GM10248 (cell line): ENCODE results near the gene GLTP.
"Not testable (repeated sequence)": the region's sequence is repeated elsewhere in the genome, so short reads cannot be mapped to it uniquely, and the experiment has no call there.

ENCODE experiments used
- CTCF ChIA-PET: fragments of 300-600 bp; sonication (Branson Sonifier 250); formaldehyde crosslinking; extraction: SDS; loops from one replicate; lab custom pipeline; 2021; ENCODE audit warnings: antibody characterized with exemption; lab: Yijun Ruan, JAX
- POLR2A ChIA-PET: fragments of 350-650 bp; sonication (Branson Sonifier 250); formaldehyde crosslinking; extraction: SDS; loops from one replicate; lab custom pipeline; 2020; ENCODE audit warnings: antibody characterized with exemption; lab: Yijun Ruan, JAX
- DNase-seq: peaks from one replicate; pipeline ENCODE4 v3.0.0; 2012; ENCODE audit errors: extremely low spot score
- CTCF ChIP-seq: IDR thresholded peaks from 2 replicates; pipeline ENCODE4 v1.5.1; 2012; ENCODE audit warnings: mild to moderate bottlenecking, low read depth; ENCODE audit errors: extremely low read depth, missing control alignments, control extremely low read depth

GLTP gene

GRCh38 chr12:109896188-109896587 is 15.8 kb upstream of the GLTP start:
- DNase-seq, result no peak
- TF ChIP-seq CTCF, result no peak
- ChIA-PET POLR2A (no interaction called here), CTCF (interaction anchor here (1.0 kb wide), 1 partner anchor 43 kb away, joined by 4 read pairs; no protein-coding TSS in a partner anchor)

- no peak for DNase-seq
- ChIA-PET CTCF (no interaction called here), POLR2A (no interaction called here)
- no peak for TF ChIP-seq CTCF
Measured at GRCh38 chr12:109894939-109895338, 14.6 kb upstream of the GLTP start.

- no peak for DNase-seq
- TF ChIP-seq CTCF, result no peak
- CTCF ChIA-PET, result interaction anchor here (1.2 kb wide), 1 partner anchor 12 kb away, joined by 4 read pairs; no protein-coding TSS in a partner anchor
- POLR2A ChIA-PET, result no interaction called here
Measured at GRCh38 chr12:109893261-109893995, 13.1 kb upstream of the GLTP start.

GRCh38 chr12:109892748-109893147 is 12.4 kb upstream of the GLTP start:
- CTCF ChIA-PET, result interaction anchor here (1.2 kb wide), 1 partner anchor 11 kb away, joined by 4 read pairs; no protein-coding TSS in a partner anchor
- POLR2A ChIA-PET, result no interaction called here
- no peak for TF ChIP-seq CTCF
- DNase-seq, result peak; percentile 53

- no peak for TF ChIP-seq CTCF
- DNase-seq, result no peak
- ChIA-PET CTCF (interaction anchor here (1.2 kb wide), 1 partner anchor 11 kb away, joined by 4 read pairs; no protein-coding TSS in a partner anchor), POLR2A (no interaction called here)
Measured at GRCh38 chr12:109892165-109892715, 11.9 kb upstream of the GLTP start.

GRCh38 chr12:109891731-109892130 is 11.4 kb upstream of the GLTP start:
- CTCF ChIA-PET, POLR2A ChIA-PET, DNase-seq: not testable (repeated sequence)

- ChIA-PET POLR2A (no interaction called here), CTCF (interaction anchor here (1.0 to 1.2 kb wide), 2 partner anchors 9 to 28 kb away, joined by 3 read pairs; no protein-coding TSS in a partner anchor)
- TF ChIP-seq CTCF, result no peak
- DNase-seq, result no peak
Measured at GRCh38 chr12:109890620-109891170, 10.4 kb upstream of the GLTP start.
